NB4 (cell line): ENCODE measurements around the gene AQR.

ENCODE experiments used
- POLR2A ChIP-seq: IDR thresholded peaks from 2 replicates; pipeline ENCODE4 v1.6.1; 2011; ENCODE audit warnings: mild to moderate bottlenecking; ENCODE audit not compliant: insufficient read length; ENCODE audit errors: extremely low read depth
- TF ChIP-seq, protein P1 (sequence below): IDR thresholded peaks from one replicate; pipeline ENCODE4 v1.5.1; 2012; ENCODE audit warnings: low read depth, low read length

DNA sequence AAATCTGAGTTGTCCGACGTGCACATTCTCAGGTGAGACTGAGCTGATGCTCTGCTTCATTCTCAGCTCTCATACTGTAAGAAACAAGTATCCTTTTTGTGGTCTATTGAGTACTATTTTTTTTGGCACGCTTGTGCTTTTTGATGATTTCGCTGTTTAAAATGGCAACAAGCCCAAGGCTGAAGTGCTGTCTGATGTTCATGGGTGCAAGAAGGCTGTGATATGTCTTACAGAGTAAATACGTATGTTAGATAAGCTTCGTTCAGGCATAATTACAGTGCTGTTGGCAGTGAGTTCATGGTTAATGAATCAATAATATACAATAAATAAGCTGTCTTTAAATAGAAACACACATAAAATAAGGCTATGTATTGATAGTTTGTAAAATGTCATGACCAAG, 27.2 kb downstream of the AQR start:
- TF ChIP-seq POLR2A, result no peak
- TF ChIP-seq, protein P1, sequence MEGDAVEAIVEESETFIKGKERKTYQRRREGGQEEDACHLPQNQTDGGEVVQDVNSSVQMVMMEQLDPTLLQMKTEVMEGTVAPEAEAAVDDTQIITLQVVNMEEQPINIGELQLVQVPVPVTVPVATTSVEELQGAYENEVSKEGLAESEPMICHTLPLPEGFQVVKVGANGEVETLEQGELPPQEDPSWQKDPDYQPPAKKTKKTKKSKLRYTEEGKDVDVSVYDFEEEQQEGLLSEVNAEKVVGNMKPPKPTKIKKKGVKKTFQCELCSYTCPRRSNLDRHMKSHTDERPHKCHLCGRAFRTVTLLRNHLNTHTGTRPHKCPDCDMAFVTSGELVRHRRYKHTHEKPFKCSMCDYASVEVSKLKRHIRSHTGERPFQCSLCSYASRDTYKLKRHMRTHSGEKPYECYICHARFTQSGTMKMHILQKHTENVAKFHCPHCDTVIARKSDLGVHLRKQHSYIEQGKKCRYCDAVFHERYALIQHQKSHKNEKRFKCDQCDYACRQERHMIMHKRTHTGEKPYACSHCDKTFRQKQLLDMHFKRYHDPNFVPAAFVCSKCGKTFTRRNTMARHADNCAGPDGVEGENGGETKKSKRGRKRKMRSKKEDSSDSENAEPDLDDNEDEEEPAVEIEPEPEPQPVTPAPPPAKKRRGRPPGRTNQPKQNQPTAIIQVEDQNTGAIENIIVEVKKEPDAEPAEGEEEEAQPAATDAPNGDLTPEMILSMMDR, result no peak
